ENCODE results near the gene GNA14.

DNA sequence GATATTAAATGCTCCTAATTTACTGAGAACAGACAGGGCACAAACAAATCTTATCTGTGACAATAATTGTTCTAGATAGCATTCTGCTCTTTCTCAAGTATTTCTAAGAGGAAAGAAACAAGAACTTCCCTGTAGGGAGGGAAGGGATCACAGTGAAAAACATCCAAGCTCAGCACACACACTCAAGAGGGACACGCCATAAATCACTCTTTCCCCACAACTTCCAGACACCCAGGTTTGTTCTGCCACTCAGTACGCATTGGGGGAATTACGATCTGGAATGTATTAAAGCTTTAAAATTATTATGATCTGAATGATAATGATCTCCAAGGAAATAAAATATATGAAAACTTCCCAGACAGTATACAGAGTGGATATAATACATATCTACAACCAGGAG lies 221.4 kb downstream of the GNA14 start:
- TF ChIP-seq, protein P1, sequence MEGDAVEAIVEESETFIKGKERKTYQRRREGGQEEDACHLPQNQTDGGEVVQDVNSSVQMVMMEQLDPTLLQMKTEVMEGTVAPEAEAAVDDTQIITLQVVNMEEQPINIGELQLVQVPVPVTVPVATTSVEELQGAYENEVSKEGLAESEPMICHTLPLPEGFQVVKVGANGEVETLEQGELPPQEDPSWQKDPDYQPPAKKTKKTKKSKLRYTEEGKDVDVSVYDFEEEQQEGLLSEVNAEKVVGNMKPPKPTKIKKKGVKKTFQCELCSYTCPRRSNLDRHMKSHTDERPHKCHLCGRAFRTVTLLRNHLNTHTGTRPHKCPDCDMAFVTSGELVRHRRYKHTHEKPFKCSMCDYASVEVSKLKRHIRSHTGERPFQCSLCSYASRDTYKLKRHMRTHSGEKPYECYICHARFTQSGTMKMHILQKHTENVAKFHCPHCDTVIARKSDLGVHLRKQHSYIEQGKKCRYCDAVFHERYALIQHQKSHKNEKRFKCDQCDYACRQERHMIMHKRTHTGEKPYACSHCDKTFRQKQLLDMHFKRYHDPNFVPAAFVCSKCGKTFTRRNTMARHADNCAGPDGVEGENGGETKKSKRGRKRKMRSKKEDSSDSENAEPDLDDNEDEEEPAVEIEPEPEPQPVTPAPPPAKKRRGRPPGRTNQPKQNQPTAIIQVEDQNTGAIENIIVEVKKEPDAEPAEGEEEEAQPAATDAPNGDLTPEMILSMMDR (IDR thresholded peaks at IDR 0.05), result no peak
- no peak for TF ChIP-seq ZFX (IDR thresholded peaks at IDR 0.05; ENCODE audit: borderline replicate concordance)
